ENCODE results near the gene LRRC28. TPM values are rescaled to one million over a fixed set of nuclear protein-coding genes. Genes with fewer than 3 reads are reported as not detected.
A peak's percentile ranks its signal among the peaks of the same experiment; 100 is the strongest.

LRRC28 gene
- total and polyA plus RNA-seq, 8 donors: 4.5 to 24.9 (median 15.2) TPM

DNA sequence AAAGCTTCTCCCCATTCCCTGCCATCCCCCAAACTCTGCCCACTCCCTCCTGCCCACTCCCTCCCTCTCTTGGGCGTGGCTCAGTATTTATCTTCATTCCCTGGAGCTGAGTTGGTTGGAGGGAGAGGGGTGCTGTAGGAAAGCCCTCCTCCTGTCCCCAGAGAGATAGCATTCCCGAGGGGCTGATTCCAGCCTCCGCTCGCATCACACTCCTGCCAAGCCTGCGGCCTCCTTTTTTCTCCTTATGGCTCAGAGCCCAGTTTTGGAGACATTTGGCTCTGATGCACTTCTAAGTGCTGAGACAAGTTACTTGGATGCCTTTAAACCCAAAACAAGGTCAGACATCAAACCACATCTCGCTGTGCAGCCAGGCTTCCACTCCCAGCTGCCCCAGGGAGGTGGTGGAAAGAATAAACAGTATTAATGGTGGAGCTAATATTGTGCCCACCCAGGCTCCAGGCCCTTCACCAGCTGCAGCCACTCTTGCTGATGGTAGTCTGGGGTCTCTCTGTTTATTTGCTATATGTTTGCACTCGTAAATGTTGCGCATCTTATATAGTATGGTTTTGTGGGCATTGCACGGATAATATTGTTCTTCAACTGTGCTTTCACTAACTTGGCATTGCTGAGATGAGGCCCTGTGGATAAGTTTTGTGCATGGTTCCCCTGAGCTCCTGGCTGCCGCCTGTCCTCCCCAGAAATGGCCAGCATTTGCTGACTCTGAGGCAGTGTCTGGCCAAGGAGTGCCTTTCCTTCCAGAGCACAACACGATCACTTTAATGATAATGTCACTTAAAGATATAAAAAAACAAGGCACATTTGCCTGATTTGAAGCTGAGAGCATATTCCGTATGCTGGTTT lies 157.2 kb downstream of the LRRC28 start:
- TF ChIP-seq, protein P1, sequence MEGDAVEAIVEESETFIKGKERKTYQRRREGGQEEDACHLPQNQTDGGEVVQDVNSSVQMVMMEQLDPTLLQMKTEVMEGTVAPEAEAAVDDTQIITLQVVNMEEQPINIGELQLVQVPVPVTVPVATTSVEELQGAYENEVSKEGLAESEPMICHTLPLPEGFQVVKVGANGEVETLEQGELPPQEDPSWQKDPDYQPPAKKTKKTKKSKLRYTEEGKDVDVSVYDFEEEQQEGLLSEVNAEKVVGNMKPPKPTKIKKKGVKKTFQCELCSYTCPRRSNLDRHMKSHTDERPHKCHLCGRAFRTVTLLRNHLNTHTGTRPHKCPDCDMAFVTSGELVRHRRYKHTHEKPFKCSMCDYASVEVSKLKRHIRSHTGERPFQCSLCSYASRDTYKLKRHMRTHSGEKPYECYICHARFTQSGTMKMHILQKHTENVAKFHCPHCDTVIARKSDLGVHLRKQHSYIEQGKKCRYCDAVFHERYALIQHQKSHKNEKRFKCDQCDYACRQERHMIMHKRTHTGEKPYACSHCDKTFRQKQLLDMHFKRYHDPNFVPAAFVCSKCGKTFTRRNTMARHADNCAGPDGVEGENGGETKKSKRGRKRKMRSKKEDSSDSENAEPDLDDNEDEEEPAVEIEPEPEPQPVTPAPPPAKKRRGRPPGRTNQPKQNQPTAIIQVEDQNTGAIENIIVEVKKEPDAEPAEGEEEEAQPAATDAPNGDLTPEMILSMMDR (IDR thresholded peaks at IDR 0.05): no peak
- Histone ChIP-seq H3K36me3 (no peaks in the 10 kb centered on the region), H3K4me1 (no peaks in the 10 kb centered on the region), H3K27ac (no peak overlapping the region), H3K27me3 (no peaks in the 10 kb centered on the region), H3K9me3 (no peaks in the 10 kb centered on the region), H3K4me3 (no peak overlapping the region)
- DNase-seq (no peak), FAIRE-seq (no peak), ATAC-seq (peak in 3 of 4 donors; percentile 28 to 29 (median 28))
- intact Hi-C loops (cut with DNase I): no loop called here
- 66 to 67% methylated on average over 12 of the region's 12 CpGs for WGBS, 2 donors

DNA sequence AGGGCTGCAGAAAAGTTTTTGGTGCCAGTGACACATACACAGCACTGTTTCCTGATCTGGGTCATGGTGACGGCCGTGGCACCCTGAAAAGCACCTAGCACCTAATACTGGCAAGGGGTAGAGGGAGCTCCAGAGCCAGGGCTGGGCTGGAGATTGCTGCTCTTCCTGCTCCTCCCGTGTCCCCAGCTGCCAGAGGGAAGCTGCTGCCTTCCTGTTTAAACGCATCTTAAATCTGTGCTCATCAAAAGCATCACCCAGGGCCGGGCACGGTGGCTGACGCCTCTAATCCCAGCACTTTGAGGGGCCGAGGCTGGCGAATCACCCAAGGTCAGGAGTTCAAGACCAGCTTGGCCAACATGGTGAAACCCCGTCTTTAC lies 157.8 kb downstream of the LRRC28 start:
- DNase-seq (peak in 2 of 6 donors; percentile 19 to 56), FAIRE-seq (no peak), ATAC-seq (peak; percentile 53 to 94 (median 90))
- Histone ChIP-seq H3K27me3 (no peaks in the 10 kb centered on the region), H3K9me3 (no peaks in the 10 kb centered on the region), H3K4me1 (no peaks in the 10 kb centered on the region), H3K4me3 (no peak overlapping the region), H3K36me3 (no peaks in the 10 kb centered on the region), H3K27ac (no peak overlapping the region)
- intact Hi-C loops (cut with DNase I): no loop called here
- 17 to 19% methylated on average over 10 of the region's 10 CpGs for WGBS, 2 donors
- TF ChIP-seq, protein P1 (IDR thresholded peaks at IDR 0.05): peak in 1 of 4 donors; percentile 16

DNA sequence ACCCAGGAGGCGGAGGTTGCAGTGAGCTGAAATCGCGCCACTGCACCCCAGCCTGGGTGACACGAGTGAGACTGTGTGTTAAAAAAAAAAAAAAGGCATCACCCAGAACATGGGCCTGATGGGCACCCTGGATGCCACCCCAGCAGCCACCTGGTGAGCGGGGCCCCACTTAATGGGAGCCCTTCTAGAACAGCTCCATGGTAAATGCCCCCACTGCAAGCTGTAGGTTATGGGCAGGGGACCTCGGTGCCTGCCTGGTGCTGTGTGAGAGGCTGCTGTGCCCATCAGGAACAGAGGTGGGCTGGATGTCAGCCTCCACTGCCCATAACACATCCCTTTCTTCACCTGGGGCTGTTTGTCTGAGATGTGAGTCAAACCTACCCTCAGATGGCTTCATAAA lies 158.3 kb downstream of the LRRC28 start:
- no peaks in the 10 kb centered on the region for H3K27me3 ChIP-seq
- H3K4me3 ChIP-seq: no peak overlapping the region
- H3K9me3 ChIP-seq: no peaks in the 10 kb centered on the region
- intact Hi-C loops (cut with DNase I): no loop called here
- ATAC-seq (no peak), FAIRE-seq (no peak), DNase-seq (no peak)
- TF ChIP-seq, protein P1 (IDR thresholded peaks at IDR 0.05): no peak
- no peaks in the 10 kb centered on the region for H3K36me3 ChIP-seq
- WGBS, 2 donors: 88 to 94% methylated on average over 6 of the region's 6 CpGs
- no peak overlapping the region for H3K27ac ChIP-seq
- no peaks in the 10 kb centered on the region for H3K4me1 ChIP-seq

DNA sequence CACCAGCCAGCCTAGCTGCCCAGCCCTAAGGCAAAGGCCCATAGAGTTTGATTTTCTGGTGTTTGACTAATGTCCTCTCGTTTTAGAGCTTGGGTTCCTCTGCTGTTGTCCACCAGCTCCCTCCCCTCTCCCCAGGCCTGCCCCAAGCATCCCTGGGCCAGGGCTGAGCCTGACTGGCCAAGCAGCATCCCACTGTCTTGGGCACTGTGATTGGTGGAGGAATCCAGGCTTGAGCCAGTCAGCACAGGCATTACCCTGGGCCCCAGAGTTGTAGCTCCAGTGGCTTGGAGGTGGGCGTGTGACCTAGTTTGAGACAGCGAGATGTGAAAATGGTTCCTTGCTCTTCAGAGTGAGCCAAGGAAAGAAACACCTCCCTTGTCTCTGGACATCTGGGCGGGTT lies 159.2 kb downstream of the LRRC28 start:
- no peak for DNase-seq
- H3K27ac ChIP-seq: no peak overlapping the region
- ATAC-seq: no peak
- 77 to 87% methylated on average over 4 of the region's 4 CpGs for WGBS, 2 donors
- TF ChIP-seq, protein P1 (IDR thresholded peaks at IDR 0.05): no peak
- no peak for FAIRE-seq
- intact Hi-C loops (cut with DNase I): no loop called here
- H3K4me3 ChIP-seq: no peak overlapping the region
- H3K9me3 ChIP-seq: no peaks in the 10 kb centered on the region
- no peaks in the 10 kb centered on the region for H3K4me1 ChIP-seq
- H3K36me3 ChIP-seq: no peaks in the 10 kb centered on the region
- no peaks in the 10 kb centered on the region for H3K27me3 ChIP-seq

DNA sequence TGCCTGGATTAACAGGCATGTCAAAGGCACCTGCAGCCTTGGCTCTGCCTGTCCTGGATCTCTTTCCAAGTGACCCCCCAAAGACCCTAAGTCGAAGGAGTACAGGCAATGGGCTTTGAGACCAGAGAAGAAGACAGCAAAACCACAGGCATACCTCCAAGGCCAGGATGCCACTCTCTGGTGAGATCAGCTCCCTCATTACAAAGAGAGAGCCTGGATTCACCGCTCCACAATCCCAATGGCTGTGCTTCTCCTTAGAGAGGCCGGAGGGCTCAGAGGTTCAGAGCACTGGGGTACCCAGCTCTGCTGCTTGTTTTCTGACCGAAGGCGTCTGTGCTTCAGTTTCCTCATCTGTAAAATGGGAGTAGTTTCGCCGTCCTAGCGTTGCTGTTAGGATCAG lies 160.0 kb downstream of the LRRC28 start:
- H3K4me1 ChIP-seq: no peaks in the 10 kb centered on the region
- TF ChIP-seq, protein P1 (IDR thresholded peaks at IDR 0.05): no peak
- H3K27me3 ChIP-seq: no peaks in the 10 kb centered on the region
- ATAC-seq: no peak
- WGBS, 2 donors: 82 to 85% methylated on average over 8 of the region's 8 CpGs
- intact Hi-C loops (cut with DNase I): no loop called here
- H3K27ac ChIP-seq: no peak overlapping the region
- no peaks in the 10 kb centered on the region for H3K36me3 ChIP-seq
- H3K4me3 ChIP-seq: no peak overlapping the region
- H3K9me3 ChIP-seq: no peaks in the 10 kb centered on the region
- no peak for DNase-seq
- no peak for FAIRE-seq
